HEK293T (cell line): Measurements from ENCODE around the gene MDC1.

Experiments
- CTCF ChIA-PET: fragments of 350-600 bp; formaldehyde crosslinking; extraction: SDS; loops from one replicate; lab custom pipeline; 2021; ENCODE audit warnings: antibody characterized with exemption, inconsistent platforms; lab: Yijun Ruan, JAX
- POLR2A ChIA-PET: fragments of 350-600 bp; formaldehyde crosslinking; extraction: SDS; loops from one replicate; lab custom pipeline; 2020; ENCODE audit warnings: antibody characterized with exemption, inconsistent platforms; lab: Yijun Ruan, JAX
- DNase-seq: peaks from one replicate; pipeline ENCODE4 v3.0.0; 2012; ENCODE audit warnings: mixed read lengths; ENCODE audit errors: extremely low spot score
- ARNT ChIP-seq: fragments of 450-650 bp; IDR thresholded peaks from 2 replicates; pipeline ENCODE4 v1.6.1; 2017; ENCODE audit warnings: mild to moderate bottlenecking
- BHLHE40 ChIP-seq: fragments of 450-650 bp; IDR thresholded peaks from 2 replicates; pipeline ENCODE4 v1.6.1; 2016; ENCODE audit warnings: mild to moderate bottlenecking, moderate library complexity, borderline replicate concordance
- CTBP1 ChIP-seq: fragments of 450-650 bp; IDR thresholded peaks from 2 replicates; pipeline ENCODE4 v1.6.1; 2016; ENCODE audit warnings: borderline replicate concordance
- ELF4 ChIP-seq: fragments of 450-650 bp; IDR thresholded peaks from 2 replicates; pipeline ENCODE4 v1.6.1; 2017; ENCODE audit warnings: antibody characterized with exemption
- FOXA1 ChIP-seq: fragments of 450-650 bp; IDR thresholded peaks from 2 replicates; pipeline ENCODE4 v1.6.1; 2016; ENCODE audit warnings: mild to moderate bottlenecking
- FOXK2 ChIP-seq: fragments of 450-650 bp; IDR thresholded peaks from 2 replicates; pipeline ENCODE4 v1.6.1; 2016; ENCODE audit warnings: mild to moderate bottlenecking
- FOXM1 ChIP-seq: fragments of 450-650 bp; IDR thresholded peaks from 2 replicates; pipeline ENCODE4 v1.6.1; 2017; ENCODE audit warnings: mild to moderate bottlenecking, borderline replicate concordance
- HDGF ChIP-seq: fragments of 450-650 bp; IDR thresholded peaks from 2 replicates; pipeline ENCODE4 v1.6.1; 2017; ENCODE audit warnings: antibody characterized with exemption, borderline replicate concordance
- L3MBTL2 ChIP-seq: fragments of 450-650 bp; conservative IDR thresholded peaks from 2 replicates; pipeline ENCODE4 v1.6.1; 2016; ENCODE audit warnings: mild to moderate bottlenecking
- LEF1 ChIP-seq: fragments of 450-650 bp; IDR thresholded peaks from 2 replicates; pipeline ENCODE4 v1.6.1; 2017; ENCODE audit warnings: mild to moderate bottlenecking, borderline replicate concordance
- NFRKB ChIP-seq: fragments of 450-650 bp; IDR thresholded peaks from 2 replicates; pipeline ENCODE4 v1.6.1; 2016; ENCODE audit warnings: mild to moderate bottlenecking, moderate library complexity
- PKNOX1 ChIP-seq: fragments of 450-650 bp; IDR thresholded peaks from 2 replicates; pipeline ENCODE4 v1.6.1; 2016
- SP1 ChIP-seq: fragments of 450-650 bp; IDR thresholded peaks from 2 replicates; pipeline ENCODE4 v1.6.1; 2017
- SUZ12 ChIP-seq: fragments of 450-650 bp; IDR thresholded peaks from 2 replicates; pipeline ENCODE4 v1.6.1; 2016; ENCODE audit warnings: mild to moderate bottlenecking
- TARDBP ChIP-seq: fragments of 450-650 bp; IDR thresholded peaks from 2 replicates; pipeline ENCODE4 v1.6.1; 2016
- ZNF384 ChIP-seq: fragments of 450-650 bp; IDR thresholded peaks from 2 replicates; pipeline ENCODE4 v1.6.1; 2016

The MDC1 gene

GRCh38 chr6:30684386-30685156, 32.5 kb downstream of the MDC1 start:
- no peak for DNase-seq
- ChIA-PET POLR2A (interaction anchor here (0.6 to 1.2 kb wide), 5 partner anchors 9 to 38 kb away, joined by 3 to 5 read pairs (median 3); partner anchors contain the start of genes DHX16 and MDC1), CTCF (interaction anchor here (0.6 to 1.0 kb wide), 3 partner anchors 30 to 142 kb away, joined by 3 to 5 read pairs (median 4); no protein-coding TSS in a partner anchor)
- TF ChIP-seq CTBP1 (no peak), FOXA1 (no peak), FOXK2 (no peak), ARNT (no peak), SP1 (no peak), ELF4 (no peak), ZNF384 (no peak), SUZ12 (no peak), LEF1 (no peak), TARDBP (no peak), PKNOX1 (no peak), NFRKB (no peak), FOXM1 (no peak), L3MBTL2 (no peak), BHLHE40 (no peak)

- no peak for TF ChIP-seq NFRKB
- no peak for TF ChIP-seq L3MBTL2
- TF ChIP-seq SP1, result no peak
- TF ChIP-seq HDGF, result no peak
- no peak for TF ChIP-seq ZNF384
- no peak for TF ChIP-seq FOXA1
- no peak for TF ChIP-seq SUZ12
- no peak for TF ChIP-seq LEF1
- TF ChIP-seq FOXK2, result no peak
- TF ChIP-seq PKNOX1, result no peak
- TF ChIP-seq BHLHE40, result no peak
- POLR2A ChIA-PET, result interaction anchor here (1.1 to 1.2 kb wide), 2 partner anchors 33 to 39 kb away, joined by 3 to 6 read pairs; partner anchors contain the start of gene MDC1
Measured at GRCh38 chr6:30683980-30684338, 33.1 kb downstream of the MDC1 start.

GRCh38 chr6:30683183-30683979, 33.7 kb downstream of the MDC1 start:
- DNase-seq, result no peak
- no peak for TF ChIP-seq ARNT
- no peak for TF ChIP-seq FOXM1
- TF ChIP-seq FOXA1, result no peak
- TF ChIP-seq ZNF384, result no peak
- TF ChIP-seq NFRKB, result no peak
- TF ChIP-seq L3MBTL2, result no peak
- TF ChIP-seq ELF4, result no peak
- no peak for TF ChIP-seq PKNOX1
- TF ChIP-seq HDGF, result no peak
- TF ChIP-seq TARDBP, result no peak
- no peak for TF ChIP-seq LEF1
- no peak for TF ChIP-seq CTBP1
- no peak for TF ChIP-seq SUZ12
- no peak for TF ChIP-seq FOXK2
- no peak for TF ChIP-seq BHLHE40
- no peak for TF ChIP-seq SP1
- CTCF ChIA-PET, result interaction anchor here (5.5 kb wide), 1 partner anchor 47 kb away, joined by 88 read pairs; no protein-coding TSS in a partner anchor
- POLR2A ChIA-PET, result interaction anchor here (1.1 to 1.2 kb wide), 3 partner anchors 34 to 43 kb away, joined by 3 to 6 read pairs (median 3); partner anchors contain the start of gene MDC1

More at GRCh38 chr6:30683980-30684338, 33.1 kb downstream of the MDC1 start:
- CTCF ChIA-PET, result no interaction called here
- no peak for DNase-seq

- no peak for DNase-seq
- TF ChIP-seq LEF1 (no peak), FOXM1 (no peak), SP1 (no peak), TARDBP (no peak), FOXK2 (no peak), FOXA1 (no peak), L3MBTL2 (no peak), PKNOX1 (no peak), BHLHE40 (no peak), ARNT (no peak), NFRKB (no peak), ZNF384 (no peak), ELF4 (no peak), CTBP1 (no peak), HDGF (no peak)
- POLR2A ChIA-PET, result interaction anchor here (1.0 to 1.7 kb wide), 8 partner anchors 9 to 48 kb away, joined by 3 to 15 read pairs (median 4); partner anchors contain the start of genes DHX16, MDC1, NRM and TUBB
- CTCF ChIA-PET, result interaction anchor here (0.6 to 5.5 kb wide), 4 partner anchors 39 to 405 kb away, joined by 4 to 88 read pairs (median 19); partner anchors contain the start of gene TUBB
Measured at GRCh38 chr6:30682143-30683117, 34.7 kb downstream of the MDC1 start.
